H9 (cell line): ENCODE results near the gene TTC39C. TPM values are rescaled to one million over a fixed set of nuclear protein-coding genes. Genes with fewer than 3 reads are reported as not detected.

Experiments used
- DNase-seq: peaks from one replicate; pipeline ENCODE4 v3.0.0-alpha.2; 2017
- H2AFZ ChIP-seq: one replicate; pipeline ENCODE4 v1.6.1; 2013; ENCODE audit warnings: mild to moderate bottlenecking, low read length, control low read depth, moderate library complexity
- H2AK5ac ChIP-seq: 2 replicates; pipeline ENCODE4 v1.6.1; 2013; ENCODE audit warnings: low read length, control low read depth, mixed read lengths; ENCODE audit not compliant: insufficient read length
- H2BK120ac ChIP-seq: one replicate; pipeline ENCODE4 v1.6.1; 2013; ENCODE audit warnings: low read depth, mild to moderate bottlenecking, low read length, control low read depth, inconsistent platforms; ENCODE audit not compliant: poor library complexity, severe bottlenecking
- H2BK12ac ChIP-seq: 2 replicates; pipeline ENCODE4 v1.6.1; 2013; ENCODE audit warnings: low read length, control low read depth, mixed read lengths, low read depth; ENCODE audit not compliant: insufficient read length
- H2BK15ac ChIP-seq: 2 replicates; pipeline ENCODE4 v1.6.1; 2013; ENCODE audit warnings: low read depth, low read length, control low read depth
- H2BK20ac ChIP-seq: one replicate; pipeline ENCODE4 v1.6.1; 2013; ENCODE audit warnings: low read depth, mild to moderate bottlenecking, low read length, control low read depth, inconsistent platforms; ENCODE audit not compliant: poor library complexity, severe bottlenecking
- H2BK5ac ChIP-seq: 2 replicates; pipeline ENCODE4 v1.6.1; 2013; ENCODE audit warnings: low read length, control low read depth, mixed read lengths; ENCODE audit not compliant: insufficient read length
- H3K14ac ChIP-seq: 2 replicates; pipeline ENCODE4 v1.6.1; 2013; ENCODE audit warnings: low read length, control low read depth; ENCODE audit not compliant: insufficient read depth
- H3K18ac ChIP-seq: 2 replicates; pipeline ENCODE4 v1.6.1; 2013; ENCODE audit warnings: low read depth, mild to moderate bottlenecking, mixed read lengths, low read length, control low read depth; ENCODE audit not compliant: insufficient read length
- H3K23ac ChIP-seq: 2 replicates; pipeline ENCODE4 v1.6.1; 2013; ENCODE audit warnings: low read length, control low read depth, mixed read lengths, low read depth; ENCODE audit not compliant: insufficient read length
- H3K23me2 ChIP-seq: 2 replicates; pipeline ENCODE4 v1.6.1; 2013; ENCODE audit warnings: low read depth, mild to moderate bottlenecking, mixed read lengths, low read length, control low read depth; ENCODE audit not compliant: insufficient read length, poor library complexity, severe bottlenecking
- H3K27ac ChIP-seq: 2 replicates; pipeline ENCODE4 v1.5.1; 2013; ENCODE audit warnings: low read length, control low read depth, mixed read lengths, low read depth; ENCODE audit not compliant: insufficient read length
- H3K27me3 ChIP-seq: 2 replicates; pipeline ENCODE4 v1.6.1; 2013; ENCODE audit warnings: low read length, control low read depth, inconsistent platforms; ENCODE audit not compliant: insufficient read depth
- H3K4ac ChIP-seq: 2 replicates; pipeline ENCODE4 v1.6.1; 2013; ENCODE audit warnings: low read depth, mild to moderate bottlenecking, control low read depth, inconsistent platforms, low read length, moderate library complexity
- H3K4me1 ChIP-seq: 2 replicates; pipeline ENCODE4 v1.6.1; 2013; ENCODE audit warnings: low read length, control low read depth, inconsistent platforms; ENCODE audit not compliant: insufficient read depth
- H3K4me2 ChIP-seq: 2 replicates; pipeline ENCODE4 v1.6.1; 2013; ENCODE audit warnings: low read length, control low read depth, mixed read lengths; ENCODE audit not compliant: insufficient read length, insufficient read depth
- H3K56ac ChIP-seq: 2 replicates; pipeline ENCODE4 v1.6.1; 2013; ENCODE audit warnings: low read depth, mild to moderate bottlenecking, mixed read lengths, low read length, control low read depth; ENCODE audit not compliant: insufficient read length
- H3K79me1 ChIP-seq: 2 replicates; pipeline ENCODE4 v1.6.1; 2013; ENCODE audit warnings: low read depth, mild to moderate bottlenecking, moderate library complexity, low read length, control low read depth, inconsistent platforms; ENCODE audit not compliant: insufficient read depth, poor library complexity, severe bottlenecking
- H3K79me2 ChIP-seq: 2 replicates; pipeline ENCODE4 v1.6.1; 2013; ENCODE audit warnings: low read length, control low read depth, inconsistent platforms; ENCODE audit not compliant: insufficient read depth
- H3K9ac ChIP-seq: 2 replicates; pipeline ENCODE4 v1.6.1; 2013; ENCODE audit warnings: low read length, control low read depth, mixed read lengths; ENCODE audit not compliant: insufficient read length; ENCODE audit errors: extremely low read depth
- H3K9me3 ChIP-seq: one replicate; pipeline ENCODE4 v1.6.1; 2013; ENCODE audit warnings: low read depth, low read length, inconsistent platforms; ENCODE audit not compliant: control insufficient read depth
- H3T11ph ChIP-seq: one replicate; pipeline ENCODE4 v1.6.1; 2013; ENCODE audit warnings: mild to moderate bottlenecking, low read length, control low read depth, inconsistent platforms
- H4K20me1 ChIP-seq: one replicate; pipeline ENCODE4 v1.6.1; 2013; ENCODE audit not compliant: control insufficient read depth, insufficient read length, insufficient read depth
- H4K5ac ChIP-seq: 2 replicates; pipeline ENCODE4 v1.6.1; 2013; ENCODE audit warnings: low read depth, mild to moderate bottlenecking, mixed read lengths, low read length, control low read depth; ENCODE audit not compliant: insufficient read length
- H4K8ac ChIP-seq: replicated peaks from 2 replicates; pipeline ENCODE4 v1.6.1; 2013; ENCODE audit warnings: low read length, control low read depth, mixed read lengths, low read depth; ENCODE audit not compliant: insufficient read length
- H4K91ac ChIP-seq: 2 replicates; pipeline ENCODE4 v1.6.1; 2013; ENCODE audit warnings: low read depth, mild to moderate bottlenecking, moderate library complexity, mixed read lengths, low read length, control low read depth; ENCODE audit not compliant: insufficient read length
- H3K27ac Mint-ChIP-seq, 3 experiments: 2 replicates in 2 of 3; 3 replicates in 1 of 3; pipeline ENCODE4 v1.8.0; 2020 to 2021; ENCODE audit warnings: mixed read lengths in 3 of 3, mild to moderate bottlenecking in 1 of 3, moderate library complexity in 1 of 3
- H3K27me3 Mint-ChIP-seq: 2 replicates; pipeline ENCODE4 v1.8.0; 2021; ENCODE audit warnings: low read depth, mild to moderate bottlenecking, moderate library complexity, mixed read lengths
- H3K36me3 Mint-ChIP-seq, 3 experiments: 2 replicates in 2 of 3; 3 replicates in 1 of 3; pipeline ENCODE4 v1.8.0; 2020 to 2021; ENCODE audit warnings: low read depth in 3 of 3, mixed read lengths in 3 of 3; ENCODE audit not compliant: insufficient read depth in 1 of 3
- H3K4me1 Mint-ChIP-seq, 2 experiments: 2 replicates each; pipeline ENCODE4 v1.8.0; 2020; ENCODE audit warnings: mixed read lengths in 2 of 2
- H3K4me3 Mint-ChIP-seq, 2 experiments: 2 replicates in 1 of 2; 3 replicates in 1 of 2; pipeline ENCODE4 v1.8.0; 2020 to 2021; ENCODE audit warnings: mild to moderate bottlenecking in 2 of 2, mixed read lengths in 2 of 2, moderate library complexity in 1 of 2
- H3K9me3 Mint-ChIP-seq, 2 experiments: 2 replicates in 1 of 2; 3 replicates in 1 of 2; pipeline ENCODE4 v1.8.0; 2020; ENCODE audit warnings: mild to moderate bottlenecking in 2 of 2, mixed read lengths in 2 of 2, moderate library complexity in 1 of 2
- WGBS: extraction: QIAGEN DNeasy Blood & Tissue Kit; methylation state at CpG from one replicate; pipeline ENCODE4 v1.1.7; 2013; ENCODE audit warnings: missing lambda C conversion rate, low lambda C conversion rate, mixed read lengths; ENCODE audit not compliant: insufficient read length; ENCODE audit errors: extremely low coverage; 5-methylcytosine and 5-hydroxymethylcytosine counted together
- total RNA-seq: library from RNA; stranded (reverse); gene quantifications from 2 replicates; pipeline ENCODE4 v1.2.1, GENCODE V29; 2021
- TF ChIP-seq, protein P1 (sequence below): fragments of 200-600 bp; sonication (generic); conservative IDR thresholded peaks from 3 replicates; pipeline ENCODE4 v1.8.0; 2021; ENCODE audit warnings: antibody characterized with exemption, mild to moderate bottlenecking

TTC39C gene
- total RNA-seq, 1 experiment from 2014 or later: 18.0 TPM

DNA sequence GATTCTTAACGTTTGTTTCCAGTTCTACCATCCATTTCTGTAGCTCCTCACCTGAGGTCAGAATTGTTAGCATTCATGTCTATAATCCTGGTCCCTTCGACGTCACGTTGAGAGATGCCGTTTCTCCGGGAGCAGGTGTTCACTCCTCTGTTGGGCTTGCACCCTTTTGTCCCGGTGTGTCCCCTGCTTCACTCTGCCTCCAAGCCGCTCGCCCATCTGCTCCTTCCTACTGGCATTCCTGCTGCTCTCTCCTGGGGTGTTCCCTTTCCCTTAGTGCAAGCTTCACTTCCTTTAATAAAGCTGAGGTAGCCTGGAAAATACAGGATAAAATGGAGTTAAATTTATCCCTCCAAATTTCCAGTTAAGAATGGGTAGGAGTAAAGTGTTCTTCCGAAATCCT, 62.4 kb downstream of the TTC39C start:
- H3K4me3 Mint-ChIP-seq: no peak overlapping the region
- Histone ChIP-seq H2BK20ac (no peak overlapping the region), H3K23me2 (no peaks in the 10 kb centered on the region), H3K9me3 (no peaks in the 10 kb centered on the region), H2BK12ac (no peak overlapping the region), H3K9ac (no peak overlapping the region), H4K91ac (no peak overlapping the region), H3T11ph (no peak overlapping the region), H3K14ac (no peak overlapping the region), H2BK120ac (no peak overlapping the region), H3K4me2 (no peak overlapping the region), H3K56ac (no peak overlapping the region), H3K27me3 (no peaks in the 10 kb centered on the region), H3K18ac (no peak overlapping the region), H3K4me1 (peaks cover 3% of the 10 kb centered on the region; the same call in 1 of the 2 replicates), H2BK15ac (no peak overlapping the region), H2AK5ac (no peak overlapping the region), H2AFZ (no peak overlapping the region), H3K23ac (no peak overlapping the region), H4K20me1 (no peaks in the 10 kb centered on the region), H3K27ac (no peak overlapping the region), H3K4ac (no peak overlapping the region), H3K79me2 (no peaks in the 10 kb centered on the region), H2BK5ac (no peak overlapping the region), H4K5ac (no peak overlapping the region), H3K79me1 (no peaks in the 10 kb centered on the region), H4K8ac (no peak overlapping the region)
- no peaks in the 10 kb centered on the region for H3K27me3 Mint-ChIP-seq
- H3K4me1 Mint-ChIP-seq: peaks cover 12 to 18% of the 10 kb centered on the region in 2 experiments
- no CpG with 5 or more reads among the region's 10 CpGs for WGBS
- H3K36me3 Mint-ChIP-seq: peaks cover 6 to 18% (median 13%) of the 10 kb centered on the region in 3 experiments
- TF ChIP-seq, protein P1, sequence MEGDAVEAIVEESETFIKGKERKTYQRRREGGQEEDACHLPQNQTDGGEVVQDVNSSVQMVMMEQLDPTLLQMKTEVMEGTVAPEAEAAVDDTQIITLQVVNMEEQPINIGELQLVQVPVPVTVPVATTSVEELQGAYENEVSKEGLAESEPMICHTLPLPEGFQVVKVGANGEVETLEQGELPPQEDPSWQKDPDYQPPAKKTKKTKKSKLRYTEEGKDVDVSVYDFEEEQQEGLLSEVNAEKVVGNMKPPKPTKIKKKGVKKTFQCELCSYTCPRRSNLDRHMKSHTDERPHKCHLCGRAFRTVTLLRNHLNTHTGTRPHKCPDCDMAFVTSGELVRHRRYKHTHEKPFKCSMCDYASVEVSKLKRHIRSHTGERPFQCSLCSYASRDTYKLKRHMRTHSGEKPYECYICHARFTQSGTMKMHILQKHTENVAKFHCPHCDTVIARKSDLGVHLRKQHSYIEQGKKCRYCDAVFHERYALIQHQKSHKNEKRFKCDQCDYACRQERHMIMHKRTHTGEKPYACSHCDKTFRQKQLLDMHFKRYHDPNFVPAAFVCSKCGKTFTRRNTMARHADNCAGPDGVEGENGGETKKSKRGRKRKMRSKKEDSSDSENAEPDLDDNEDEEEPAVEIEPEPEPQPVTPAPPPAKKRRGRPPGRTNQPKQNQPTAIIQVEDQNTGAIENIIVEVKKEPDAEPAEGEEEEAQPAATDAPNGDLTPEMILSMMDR: no peak
- no peaks in the 10 kb centered on the region for H3K9me3 Mint-ChIP-seq
- no peak for DNase-seq
- peak overlapping the region in 2 of 3 experiments; percentile 3 to 68; a peak in 2 of 7 replicates for H3K27ac Mint-ChIP-seq
